ENCODE results near the gene NIPA2.
A peak's percentile ranks its signal among the peaks of the same experiment; 100 is the strongest.
"Not testable (repeated sequence)": the region's sequence is repeated elsewhere in the genome, so short reads cannot be mapped to it uniquely, and the experiment has no call there.

NIPA2 gene

GRCh38 chr15:22838292-22839042 lies at the start of gene NIPA2:
Gene NIPA2, plus strand, starts transcription at chr15:22838666. Its CDS starts 13,066 bp downstream, at chr15:22851732.
- no peaks in the 10 kb centered on the region for H3K27me3 Mint-ChIP-seq
- H3K4me3 Mint-ChIP-seq: peak within 1 kb of the TSS; percentile 98
- peak within 1 kb of the TSS; percentile 93 for H3K27ac Mint-ChIP-seq
- H3K4me1 Mint-ChIP-seq (ENCODE audit: low read depth): peaks cover 32% of the 10 kb centered on the region
- H3K9me3 Mint-ChIP-seq (ENCODE audit: low read depth): no peaks in the 10 kb centered on the region
- H3K36me3 Mint-ChIP-seq: peaks cover 5% of the 10 kb centered on the region

- Mint-ChIP-seq H3K4me1 (ENCODE audit: low read depth) (peaks cover 51% of the 10 kb centered on the region), H3K27me3 (no peaks in the 10 kb centered on the region), H3K4me3 (no peak overlapping the region), H3K27ac (peak overlapping the region; percentile 29), H3K9me3 (ENCODE audit: low read depth) (no peaks in the 10 kb centered on the region), H3K36me3 (peaks cover 16% of the 10 kb centered on the region)
Measured at GRCh38 chr15:22794063-22794462, 44.4 kb upstream of the NIPA2 start.

- Mint-ChIP-seq H3K27ac (no peak overlapping the region), H3K9me3 (ENCODE audit: low read depth) (no peaks in the 10 kb centered on the region), H3K36me3 (peaks cover 13% of the 10 kb centered on the region), H3K27me3 (no peaks in the 10 kb centered on the region), H3K4me3 (no peak overlapping the region), H3K4me1 (ENCODE audit: low read depth) (peaks cover 47% of the 10 kb centered on the region)
Measured at GRCh38 chr15:22794621-22795167, 43.8 kb upstream of the NIPA2 start.

- H3K4me1 Mint-ChIP-seq (ENCODE audit: low read depth): peaks cover 47% of the 10 kb centered on the region
- H3K36me3 Mint-ChIP-seq: peaks cover 13% of the 10 kb centered on the region
- no peaks in the 10 kb centered on the region for H3K27me3 Mint-ChIP-seq
- H3K9me3 Mint-ChIP-seq (ENCODE audit: low read depth): no peaks in the 10 kb centered on the region
- no peak overlapping the region for H3K4me3 Mint-ChIP-seq
- no peak overlapping the region for H3K27ac Mint-ChIP-seq
Measured at GRCh38 chr15:22795206-22796063, 43.0 kb upstream of the NIPA2 start.

- Mint-ChIP-seq H3K9me3 (ENCODE audit: low read depth) (no peaks in the 10 kb centered on the region), H3K27me3 (no peaks in the 10 kb centered on the region), H3K36me3 (peaks cover 13% of the 10 kb centered on the region), H3K4me3 (peak overlapping the region; percentile 66), H3K27ac (peak overlapping the region; percentile 93), H3K4me1 (ENCODE audit: low read depth) (peaks cover 44% of the 10 kb centered on the region)
Measured at GRCh38 chr15:22796079-22796478, 42.4 kb upstream of the NIPA2 start.

- Mint-ChIP-seq H3K4me3 (no peak overlapping the region), H3K4me1 (ENCODE audit: low read depth) (peaks cover 38% of the 10 kb centered on the region), H3K27me3 (no peaks in the 10 kb centered on the region), H3K36me3 (peaks cover 6% of the 10 kb centered on the region), H3K9me3 (ENCODE audit: low read depth) (no peaks in the 10 kb centered on the region), H3K27ac (no peak overlapping the region)
Measured at GRCh38 chr15:22799902-22800301, 38.6 kb upstream of the NIPA2 start.

- not testable (repeated sequence) for H3K4me3 Mint-ChIP-seq, H3K27me3 Mint-ChIP-seq
- peaks cover 22% of the 10 kb centered on the region for H3K4me1 Mint-ChIP-seq (ENCODE audit: low read depth)
Measured at GRCh38 chr15:22803006-22803405, 35.5 kb upstream of the NIPA2 start.

GRCh38 chr15:22806156-22806555 lies 32.3 kb upstream of the NIPA2 start:
- Mint-ChIP-seq H3K4me3 (no peak overlapping the region), H3K27me3 (no peaks in the 10 kb centered on the region), H3K36me3 (peaks cover 1% of the 10 kb centered on the region), H3K4me1 (ENCODE audit: low read depth) (peaks cover 24% of the 10 kb centered on the region), H3K9me3 (ENCODE audit: low read depth) (no peaks in the 10 kb centered on the region), H3K27ac (no peak overlapping the region)

More at GRCh38 chr15:22803006-22803405, 35.5 kb upstream of the NIPA2 start:
- H3K36me3 Mint-ChIP-seq; H3K9me3 Mint-ChIP-seq (ENCODE audit: low read depth); H3K27ac Mint-ChIP-seq: not testable (repeated sequence)

- H3K4me3 Mint-ChIP-seq: no peak overlapping the region
Measured at GRCh38 chr15:22806664-22807063, 31.8 kb upstream of the NIPA2 start.

GRCh38 chr15:22807831-22808230 lies 30.6 kb upstream of the NIPA2 start:
- not testable (repeated sequence) for H3K4me3 Mint-ChIP-seq
- peak overlapping the region; percentile 16 for H3K27ac Mint-ChIP-seq

More at GRCh38 chr15:22806664-22807063, 31.8 kb upstream of the NIPA2 start:
- H3K9me3 Mint-ChIP-seq (ENCODE audit: low read depth): no peaks in the 10 kb centered on the region
- H3K27ac Mint-ChIP-seq: no peak overlapping the region
- no peaks in the 10 kb centered on the region for H3K27me3 Mint-ChIP-seq
- H3K4me1 Mint-ChIP-seq (ENCODE audit: low read depth): peaks cover 22% of the 10 kb centered on the region
- no peaks in the 10 kb centered on the region for H3K36me3 Mint-ChIP-seq

GRCh38 chr15:22808240-22808639 lies 30.2 kb upstream of the NIPA2 start:
- Mint-ChIP-seq H3K9me3 (ENCODE audit: low read depth) (no peaks in the 10 kb centered on the region), H3K4me1 (ENCODE audit: low read depth) (peaks cover 17% of the 10 kb centered on the region), H3K4me3 (no peak overlapping the region), H3K36me3 (no peaks in the 10 kb centered on the region), H3K27me3 (no peaks in the 10 kb centered on the region), H3K27ac (peak overlapping the region; percentile 16)

More at GRCh38 chr15:22807831-22808230, 30.6 kb upstream of the NIPA2 start:
- H3K36me3 Mint-ChIP-seq; H3K27me3 Mint-ChIP-seq; H3K9me3 Mint-ChIP-seq (ENCODE audit: low read depth): not testable (repeated sequence)
- peaks cover 17% of the 10 kb centered on the region for H3K4me1 Mint-ChIP-seq (ENCODE audit: low read depth)

GRCh38 chr15:22808761-22809280 lies 29.6 kb upstream of the NIPA2 start:
- Mint-ChIP-seq H3K27ac (no peak overlapping the region), H3K4me3 (no peak overlapping the region), H3K4me1 (ENCODE audit: low read depth) (peaks cover 17% of the 10 kb centered on the region), H3K36me3 (no peaks in the 10 kb centered on the region), H3K27me3 (no peaks in the 10 kb centered on the region), H3K9me3 (ENCODE audit: low read depth) (no peaks in the 10 kb centered on the region)

- Mint-ChIP-seq H3K4me3 (no peak overlapping the region), H3K9me3 (ENCODE audit: low read depth) (no peaks in the 10 kb centered on the region), H3K36me3 (peaks cover 2% of the 10 kb centered on the region), H3K4me1 (ENCODE audit: low read depth) (peaks cover 13% of the 10 kb centered on the region), H3K27me3 (no peaks in the 10 kb centered on the region), H3K27ac (peak overlapping the region; percentile 81)
Measured at GRCh38 chr15:22810033-22810852, 28.2 kb upstream of the NIPA2 start.

- Mint-ChIP-seq H3K27ac (no peak overlapping the region), H3K9me3 (ENCODE audit: low read depth) (no peaks in the 10 kb centered on the region), H3K4me3 (no peak overlapping the region), H3K36me3 (peaks cover 2% of the 10 kb centered on the region), H3K4me1 (ENCODE audit: low read depth) (peaks cover 13% of the 10 kb centered on the region), H3K27me3 (no peaks in the 10 kb centered on the region)
Measured at GRCh38 chr15:22810853-22811338, 27.6 kb upstream of the NIPA2 start.
